Measurements from ENCODE around the gene ANKRD27.

ANKRD27 gene

DNA sequence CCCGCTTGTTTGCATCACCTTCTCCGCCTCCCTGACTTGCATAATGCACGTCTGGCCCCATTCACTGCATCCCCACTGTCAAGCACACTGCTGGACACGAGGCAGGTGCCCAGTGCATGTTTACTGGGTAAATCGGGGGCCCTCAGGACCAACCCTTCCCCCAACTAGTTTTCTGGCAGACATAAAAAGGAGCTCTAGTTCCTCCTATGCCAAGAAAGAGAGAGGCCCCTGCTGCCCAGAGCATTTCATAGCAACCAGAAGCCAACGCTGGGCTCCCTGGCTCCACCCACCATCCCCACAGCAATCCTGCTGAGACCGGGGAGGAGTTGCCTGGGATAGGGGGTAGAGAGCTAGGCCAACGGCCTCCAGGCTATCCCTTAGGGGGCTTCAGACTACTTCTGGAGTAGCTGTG lies 23.2 kb downstream of the ANKRD27 start:
- DNase-seq, result no peak

DNA sequence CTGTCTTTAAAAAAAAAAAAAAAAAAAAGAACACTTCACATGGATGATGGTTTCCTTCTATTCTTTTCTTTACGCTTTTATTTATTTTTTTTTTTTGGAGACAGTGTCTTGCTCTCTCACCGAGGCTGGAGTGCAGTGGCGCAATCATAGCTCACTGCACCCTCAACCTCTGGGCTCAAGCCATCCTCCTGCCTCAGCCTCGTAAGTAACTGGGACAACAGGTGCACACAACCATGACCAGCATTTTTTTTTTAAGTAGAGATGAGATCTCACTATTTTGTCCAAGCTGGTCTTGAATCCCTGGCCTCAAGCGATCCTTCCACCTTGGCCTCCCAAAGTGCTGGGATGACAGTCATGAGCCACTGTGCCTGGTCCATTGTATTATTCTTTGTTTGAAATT lies 24.3 kb downstream of the ANKRD27 start:
- DNase-seq, result no peak

DNA sequence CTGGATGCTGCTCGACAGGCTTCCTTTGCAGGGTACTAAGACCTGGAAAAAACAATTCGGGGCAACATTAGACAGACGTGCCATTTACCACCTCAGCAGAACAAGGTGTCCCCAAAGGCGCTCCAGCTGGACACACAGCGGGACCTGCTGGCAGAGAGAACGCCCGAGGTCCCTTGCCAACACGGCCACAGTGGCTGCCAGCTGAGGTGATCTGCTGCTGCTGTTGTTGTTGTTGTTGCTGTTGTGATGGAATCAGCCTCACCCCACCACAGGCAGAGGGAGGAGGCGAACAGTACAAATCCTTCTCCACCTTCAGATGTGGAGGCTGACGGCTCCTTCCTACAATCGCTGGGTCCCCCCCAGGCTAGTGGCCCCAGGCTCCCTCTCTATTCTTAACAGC lies 25.2 kb downstream of the ANKRD27 start:
- no peak for DNase-seq

DNA sequence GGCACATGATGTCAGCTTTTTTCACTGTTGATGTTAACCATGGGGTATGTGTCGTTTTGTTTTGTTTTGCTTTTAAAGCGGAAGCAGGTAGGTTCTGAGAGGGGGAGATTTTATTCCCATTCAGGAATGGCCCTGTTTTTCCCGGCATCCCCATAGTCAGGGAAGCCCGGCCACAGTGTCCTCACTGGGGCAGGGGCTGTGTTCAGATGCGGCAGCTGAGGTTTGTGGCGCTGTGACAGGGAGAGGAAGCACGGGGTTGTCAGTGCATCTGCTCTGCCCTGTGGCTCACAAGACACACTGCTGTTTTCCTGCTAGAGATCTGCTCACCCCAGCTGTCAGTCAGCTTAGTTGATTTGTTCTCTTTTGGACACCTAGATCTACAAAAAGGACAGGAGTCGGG lies 27.6 kb downstream of the ANKRD27 start:
- no peak for DNase-seq

DNA sequence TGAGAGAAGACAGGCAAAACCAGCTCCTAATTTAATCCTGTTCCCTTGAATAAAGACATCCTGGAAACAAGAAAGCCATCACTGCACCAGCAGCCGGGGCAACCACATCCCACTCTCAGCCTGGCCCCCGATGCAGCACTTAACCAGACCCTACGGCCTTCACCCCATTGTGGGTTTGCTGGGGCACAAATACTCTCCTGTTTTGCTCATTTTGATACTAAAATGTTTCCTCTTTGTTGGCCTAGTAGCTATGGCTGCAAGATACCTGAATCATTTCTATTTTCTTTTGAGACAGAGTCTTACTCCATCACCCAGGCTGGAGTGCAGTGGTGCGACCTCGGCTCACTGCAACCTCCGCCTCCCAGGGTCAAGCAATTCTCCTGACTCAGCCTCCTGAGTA lies 28.4 kb downstream of the ANKRD27 start:
- DNase-seq, result no peak

DNA sequence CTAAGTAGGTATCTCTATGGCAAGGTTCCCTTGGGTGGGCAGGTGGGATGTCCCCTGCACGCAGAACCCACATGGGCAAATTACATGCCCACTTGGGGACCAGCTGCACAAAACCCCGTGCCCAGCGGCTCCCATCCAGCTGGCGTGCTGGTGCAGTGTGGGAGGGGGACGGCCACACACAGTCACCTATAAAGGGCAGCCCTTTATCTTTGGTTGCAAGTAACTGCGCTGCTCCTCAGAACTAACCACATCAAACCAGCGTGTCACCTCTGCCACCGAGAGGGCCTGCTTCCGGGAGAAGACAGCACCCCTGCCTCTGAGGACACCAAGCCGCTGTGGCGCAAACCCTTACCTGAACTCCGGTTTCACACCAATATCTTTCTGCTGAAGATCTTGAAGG lies 32.2 kb downstream of the ANKRD27 start:
- DNase-seq, result no peak

DNA sequence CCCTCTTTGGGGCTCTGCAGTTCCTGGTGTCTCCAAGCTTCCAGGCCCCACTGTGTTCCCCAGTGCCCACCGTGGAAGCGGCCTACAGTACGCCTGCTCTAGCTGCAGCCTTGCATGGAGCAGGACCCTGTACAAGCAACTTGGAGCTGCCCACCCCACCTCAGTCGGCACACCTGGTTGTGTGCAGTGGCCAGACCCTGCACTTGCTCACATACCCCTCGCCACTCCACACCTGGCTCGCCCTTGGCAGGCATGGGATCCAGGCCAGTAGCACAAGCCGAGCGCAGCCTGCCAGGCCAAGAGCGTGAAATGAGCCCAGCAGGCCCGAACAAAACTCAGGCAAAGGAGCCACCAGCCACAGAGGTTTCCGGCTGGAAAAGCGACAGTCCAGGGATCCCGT lies 36.4 kb downstream of the ANKRD27 start:
- no peak for DNase-seq

DNA sequence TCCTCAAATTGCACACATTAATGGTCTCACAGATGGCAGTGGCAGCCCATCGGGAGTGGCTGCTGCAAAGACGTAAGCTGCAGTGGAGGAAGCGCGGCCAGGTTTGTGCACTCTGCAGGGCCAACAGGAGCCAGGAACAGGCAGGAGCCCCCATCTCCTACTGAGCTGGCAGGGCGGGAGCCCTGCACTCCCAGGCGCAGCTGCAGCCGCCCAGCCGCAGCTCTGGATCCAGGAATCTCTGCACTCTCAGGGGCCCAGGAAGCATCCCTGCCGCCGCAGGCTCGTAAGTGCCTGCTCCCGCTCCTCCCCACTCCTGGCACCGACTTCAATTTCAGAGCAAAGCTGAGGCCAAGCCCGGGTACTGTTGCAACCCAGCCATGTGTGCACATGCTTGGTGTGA lies 37.5 kb downstream of the ANKRD27 start:
- no peak for DNase-seq

DNA sequence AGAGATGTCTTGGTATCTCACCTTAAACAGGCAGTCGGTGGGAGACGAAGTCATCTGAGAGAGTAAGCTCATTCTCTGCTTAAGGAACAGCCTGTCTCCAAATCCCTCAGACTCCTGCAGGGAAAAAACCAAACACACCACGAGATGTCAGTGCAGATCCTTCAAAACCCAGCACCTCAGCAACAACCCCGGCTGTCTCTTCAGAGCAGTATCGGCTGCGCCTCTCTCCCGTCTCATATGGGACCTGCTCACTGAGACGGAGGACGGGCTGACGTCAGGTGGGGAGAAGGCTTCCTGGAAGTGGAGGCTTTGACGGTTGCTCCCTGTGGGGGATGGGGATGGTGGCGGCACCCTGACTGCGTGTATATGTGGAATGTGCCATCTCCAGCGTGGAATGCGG lies 43.6 kb downstream of the ANKRD27 start:
- no peak for DNase-seq

DNA sequence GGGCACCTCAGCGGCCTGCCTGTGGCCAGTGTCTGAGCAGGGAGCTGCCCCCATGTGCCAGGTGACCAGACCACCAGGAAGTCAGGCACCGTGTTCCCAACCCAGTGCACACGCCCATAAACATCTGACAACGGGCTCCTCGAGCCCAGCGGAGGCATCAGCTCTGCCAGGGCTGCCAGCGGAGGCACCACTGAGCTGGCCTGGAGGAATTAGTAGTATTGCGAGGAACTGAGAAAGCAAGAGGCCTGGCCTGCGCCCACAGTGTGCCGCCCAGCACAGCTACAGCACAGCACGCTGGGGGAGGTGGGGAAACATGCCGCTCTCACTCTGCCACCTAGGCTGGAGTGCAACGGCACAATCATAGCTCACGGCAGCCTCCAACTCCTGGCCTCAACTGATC lies 44.6 kb downstream of the ANKRD27 start:
- DNase-seq, result no peak

DNA sequence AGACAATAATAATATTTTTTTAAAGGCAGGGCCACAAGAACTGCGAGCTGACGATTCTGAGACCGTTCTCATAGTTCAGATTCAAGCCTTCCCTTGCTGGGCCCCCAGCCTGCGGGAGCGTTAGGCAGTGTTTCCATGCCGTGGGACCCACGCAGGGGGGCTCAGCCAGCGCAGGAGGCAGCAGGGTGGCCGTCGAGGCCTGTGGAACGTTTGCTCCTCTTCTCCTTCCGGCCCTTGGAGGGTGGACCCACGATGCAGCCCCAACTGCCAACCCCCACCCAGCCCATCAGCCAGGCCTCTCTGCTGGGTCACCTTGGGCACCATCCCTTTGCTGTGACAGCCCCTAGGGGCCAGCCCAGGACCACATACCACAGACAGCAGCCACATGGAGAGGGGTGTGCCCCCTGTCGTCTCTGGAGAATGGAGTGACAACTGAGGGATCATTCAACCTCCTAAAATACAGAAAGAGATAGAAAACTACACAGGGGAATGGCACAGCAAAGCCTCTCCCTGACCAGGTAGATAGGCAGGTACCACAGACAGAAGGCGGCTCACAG lies 47.2 kb downstream of the ANKRD27 start:
- no peak for DNase-seq

DNA sequence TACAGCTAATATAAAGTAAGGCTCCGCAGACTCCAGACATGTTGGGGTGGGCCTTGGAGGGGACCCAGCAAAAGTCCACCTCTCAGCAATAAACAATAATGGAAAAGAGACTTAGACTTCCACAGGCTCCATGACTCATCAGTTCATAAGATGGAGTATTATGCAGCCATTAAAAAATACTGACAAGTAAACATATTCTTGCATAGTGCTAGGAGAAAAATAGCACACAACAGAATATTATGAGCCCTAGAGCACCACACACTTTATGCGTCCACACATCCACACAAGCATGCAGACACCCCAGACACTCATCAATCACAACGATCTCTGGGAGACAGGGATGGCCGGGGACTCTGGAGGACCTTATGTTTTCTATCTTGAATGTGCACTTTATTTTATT lies 48.0 kb downstream of the ANKRD27 start:
- no peak for DNase-seq

DNA sequence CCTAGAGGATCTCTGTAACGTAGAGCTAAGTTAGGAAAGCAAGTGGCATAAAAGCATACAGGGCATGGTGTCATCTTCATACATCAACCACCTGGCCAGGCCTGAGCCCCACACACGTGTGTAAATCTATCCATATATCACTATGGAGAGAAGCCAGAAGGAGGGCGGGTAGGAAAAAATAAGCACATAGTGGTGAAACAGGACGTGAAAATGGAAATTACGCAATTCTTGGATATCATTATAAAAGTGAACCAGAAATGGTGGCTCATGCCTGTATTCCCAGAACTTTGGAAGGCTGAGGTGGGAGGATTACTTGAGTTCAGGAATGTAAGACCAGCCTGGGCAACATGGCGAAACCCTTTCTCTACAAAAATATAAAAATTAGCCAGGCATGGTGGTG lies 50.6 kb downstream of the ANKRD27 start:
- no peak for DNase-seq

DNA sequence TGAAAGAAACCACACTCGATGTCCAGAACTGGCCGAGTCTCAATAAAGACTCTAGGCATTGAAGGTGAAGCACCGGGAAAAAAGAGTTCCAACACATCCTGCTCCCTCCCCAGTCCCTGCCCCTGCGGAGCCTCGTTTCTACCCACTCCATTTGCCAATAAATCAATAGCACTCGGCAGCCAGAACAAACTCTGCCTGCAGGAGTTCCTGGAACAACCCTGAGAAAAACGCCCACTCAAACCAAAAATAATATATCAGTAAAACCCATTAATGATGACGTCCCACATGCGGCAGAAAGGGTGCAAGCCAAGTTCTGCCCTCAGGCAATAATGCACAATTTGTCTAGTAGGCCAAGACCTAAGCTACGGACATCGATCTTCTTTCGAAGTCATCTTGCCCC lies 53.0 kb downstream of the ANKRD27 start:
- no peak for DNase-seq

DNA sequence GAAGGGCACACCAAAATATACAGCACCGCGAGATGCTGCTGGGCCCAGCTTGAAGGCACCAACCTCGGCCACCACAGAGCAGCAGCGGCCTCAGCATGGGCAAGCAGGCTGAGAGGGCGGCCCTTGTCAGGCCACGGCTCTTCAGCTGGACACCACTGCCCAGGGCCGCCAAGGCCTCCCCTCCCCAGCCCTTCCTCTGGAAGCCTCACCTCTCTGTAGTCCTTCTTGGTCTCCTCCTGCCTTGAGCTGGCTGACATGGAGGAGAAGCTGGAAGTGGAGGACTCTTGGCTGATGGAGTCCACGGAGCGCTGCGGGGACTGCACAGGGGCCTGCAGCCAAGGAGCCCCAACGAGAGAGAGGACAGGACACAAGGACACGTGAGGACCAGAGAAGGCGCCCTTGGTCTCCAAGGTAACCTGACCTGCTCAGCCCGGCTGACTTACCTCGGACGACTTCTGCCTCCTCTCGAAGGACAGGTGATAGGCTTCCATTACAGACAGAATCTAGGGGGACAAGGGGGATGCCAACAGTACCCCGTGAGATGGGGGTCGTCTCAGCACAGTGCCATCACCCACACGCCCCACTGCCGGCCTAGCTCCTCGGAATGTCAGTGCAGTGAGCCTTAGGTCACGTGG lies 55.8 kb downstream of the ANKRD27 start:
- DNase-seq, result no peak

DNA sequence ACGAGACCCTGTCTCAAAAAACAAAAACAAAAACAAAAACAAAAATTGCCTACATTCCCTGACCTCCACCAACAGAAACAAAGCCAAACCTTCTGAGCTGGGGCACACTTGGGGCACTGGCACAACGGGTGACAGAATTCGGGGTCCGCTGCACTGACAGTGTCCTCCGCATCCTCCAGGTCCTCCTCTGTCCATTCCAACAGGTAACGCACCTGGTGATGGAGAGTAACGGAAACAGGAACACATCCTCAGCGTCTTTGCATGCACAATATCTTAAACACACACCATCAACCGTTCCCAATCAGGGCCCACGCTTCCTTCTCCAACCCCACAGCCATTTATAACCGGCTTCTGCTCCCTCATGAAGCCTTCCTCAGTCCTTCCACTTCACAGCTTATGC lies 59.4 kb downstream of the ANKRD27 start:
- DNase-seq, result no peak

DNA sequence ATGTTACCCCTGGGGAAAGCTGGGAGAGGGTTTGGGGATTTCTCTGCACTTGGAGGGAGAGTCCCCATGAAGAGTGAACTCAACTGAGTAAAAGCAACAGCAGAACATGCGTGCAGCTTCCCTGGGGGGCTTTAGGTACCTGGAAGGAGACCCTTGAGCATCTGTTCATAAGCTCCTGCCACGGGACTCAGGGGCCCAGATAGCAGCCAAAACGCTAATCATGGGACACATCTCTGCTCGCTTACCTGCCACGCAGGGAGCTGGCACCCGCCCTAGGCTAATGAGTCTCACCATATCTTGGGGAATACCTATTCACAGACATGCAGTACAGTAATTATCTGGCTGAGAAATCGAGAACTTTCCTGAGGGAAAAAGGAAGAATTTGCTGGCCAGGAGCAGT lies 60.1 kb downstream of the ANKRD27 start:
- DNase-seq, result no peak

DNA sequence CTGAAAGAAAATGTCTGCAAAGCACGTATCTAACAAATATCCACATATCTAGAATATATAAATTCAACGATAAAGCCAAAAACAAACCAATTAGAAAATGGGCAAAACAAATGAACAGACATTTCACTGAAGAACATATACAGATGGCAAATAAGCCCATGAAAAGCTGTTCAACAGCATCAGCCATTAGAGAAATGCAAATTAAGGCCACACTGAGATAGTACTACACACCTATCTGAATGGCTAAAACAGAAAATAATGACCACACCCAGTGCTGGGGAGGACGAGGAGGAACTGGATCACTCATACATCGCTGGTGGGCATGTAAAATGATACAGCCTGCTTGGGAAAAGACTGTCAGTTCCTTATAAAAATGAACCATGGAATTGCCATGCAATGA lies 62.0 kb downstream of the ANKRD27 start:
- DNase-seq, result no peak

DNA sequence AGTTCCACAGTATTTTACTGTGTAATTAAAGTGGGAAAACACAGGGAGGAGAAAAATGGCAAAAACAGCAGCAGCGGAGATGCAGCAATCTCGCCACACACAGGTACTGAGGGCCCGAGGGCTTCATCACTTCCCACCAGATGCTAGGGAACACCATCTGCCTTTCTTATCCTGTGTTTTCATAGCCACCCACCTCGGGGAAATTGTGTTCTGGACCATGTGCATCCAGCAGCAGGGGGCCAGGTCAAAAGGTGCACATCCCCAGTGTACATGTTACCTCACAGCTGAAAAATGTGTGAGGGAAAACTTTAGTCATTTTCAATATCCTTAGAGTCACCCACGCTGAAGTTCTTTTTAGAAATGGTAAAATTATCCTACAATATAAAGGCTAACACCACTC lies 63.8 kb downstream of the ANKRD27 start:
- no peak for DNase-seq

DNA sequence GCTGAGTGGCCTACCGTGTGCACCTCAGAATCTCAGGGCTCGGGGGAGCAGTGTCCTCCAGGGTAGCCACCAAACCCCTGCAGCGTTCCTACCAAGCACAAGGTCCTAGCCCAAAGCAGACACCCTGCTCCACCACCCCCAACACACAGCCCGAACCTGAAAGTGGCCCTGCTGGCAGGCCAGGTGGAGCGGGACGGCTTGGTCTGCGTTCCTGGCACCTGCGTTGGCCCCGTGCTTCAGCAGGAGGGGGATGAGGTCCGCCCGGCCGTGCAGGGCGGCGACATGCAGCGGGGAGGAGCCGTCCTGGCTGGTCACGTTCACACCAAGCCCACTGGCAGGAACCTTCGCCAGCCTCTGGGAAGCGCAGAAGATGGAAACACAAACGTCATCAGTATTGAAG lies 67.5 kb downstream of the ANKRD27 start:
- DNase-seq, result no peak

DNA sequence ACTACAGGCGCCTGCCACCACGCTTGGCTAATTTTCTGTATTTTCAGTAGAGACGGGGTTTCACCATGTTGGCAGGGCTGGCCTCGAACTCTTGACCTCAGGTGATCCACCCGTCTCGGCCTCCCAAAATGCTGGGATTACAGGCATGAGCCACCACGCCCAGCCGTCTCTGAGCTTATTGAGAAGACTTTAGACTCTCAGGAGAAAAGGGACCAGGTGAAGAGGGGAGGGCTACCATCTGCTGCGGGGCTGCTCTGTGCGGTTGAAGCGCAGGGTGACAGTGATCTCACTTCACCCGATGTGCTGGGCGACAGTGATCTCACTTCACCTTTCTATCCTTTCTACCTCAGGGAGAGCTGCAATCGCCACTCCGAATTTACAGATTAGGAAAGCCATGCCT lies 68.7 kb downstream of the ANKRD27 start:
- no peak for DNase-seq

DNA sequence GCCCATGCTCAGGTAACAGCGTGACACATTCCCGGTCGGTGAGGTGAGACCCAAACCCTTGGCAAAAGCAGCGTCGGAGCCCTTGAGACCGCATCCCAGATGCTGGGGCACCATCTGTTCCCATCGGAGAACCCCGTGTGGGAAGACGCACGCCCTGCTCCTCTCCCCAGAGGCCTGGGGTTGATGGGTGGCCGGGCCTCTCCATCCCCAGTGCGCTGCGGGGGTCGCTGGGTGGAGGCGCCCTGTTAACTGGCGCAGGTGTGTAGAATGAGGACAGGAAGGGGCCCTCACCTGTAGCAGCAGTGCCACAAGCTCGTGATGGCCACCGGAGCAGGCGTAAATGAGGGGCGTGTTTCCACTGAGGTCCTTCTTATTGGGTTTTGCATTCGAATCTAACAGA lies 69.4 kb downstream of the ANKRD27 start:
- DNase-seq, result no peak

DNA sequence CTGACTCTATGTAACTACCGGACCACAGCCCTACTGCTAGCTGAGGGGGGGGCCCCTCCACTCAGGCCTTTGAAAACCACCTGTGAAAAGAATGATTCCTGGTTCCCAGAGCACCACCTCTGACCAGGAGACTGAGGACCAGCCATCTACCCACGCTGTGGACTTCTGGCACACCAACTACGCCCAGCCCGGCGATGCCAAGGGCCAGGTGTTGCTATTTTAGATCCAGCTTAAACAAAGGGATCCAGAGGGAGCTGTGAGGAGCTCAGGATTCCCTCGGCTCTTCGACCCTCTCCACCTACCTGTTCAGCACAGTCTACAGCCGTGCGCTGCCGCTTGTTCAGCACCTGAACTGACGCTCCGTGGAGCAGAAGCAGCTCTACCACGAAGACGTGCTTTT lies 71.0 kb downstream of the ANKRD27 start:
- DNase-seq, result no peak

DNA sequence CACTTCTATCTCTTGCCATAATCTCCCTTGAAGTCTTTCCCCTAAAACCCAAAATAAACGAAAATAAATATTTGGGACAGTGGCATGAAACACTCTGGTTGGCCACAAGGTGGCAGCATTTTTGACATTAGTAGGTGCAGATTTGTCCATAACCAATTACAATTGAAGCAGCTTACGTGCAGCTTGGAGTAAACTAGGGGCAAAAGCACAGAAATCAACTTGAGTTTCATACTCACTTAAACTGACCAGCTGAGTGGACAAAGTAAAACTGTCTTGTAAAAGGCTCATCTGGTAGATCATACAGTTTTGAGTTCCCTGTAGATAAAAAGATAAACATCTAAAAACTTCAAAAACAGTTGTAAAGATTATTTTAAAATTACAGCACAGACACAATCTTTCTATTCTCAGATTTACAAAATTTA lies 75.2 kb downstream of the ANKRD27 start:
- DNase-seq, result peak; percentile 18 to 73

DNA sequence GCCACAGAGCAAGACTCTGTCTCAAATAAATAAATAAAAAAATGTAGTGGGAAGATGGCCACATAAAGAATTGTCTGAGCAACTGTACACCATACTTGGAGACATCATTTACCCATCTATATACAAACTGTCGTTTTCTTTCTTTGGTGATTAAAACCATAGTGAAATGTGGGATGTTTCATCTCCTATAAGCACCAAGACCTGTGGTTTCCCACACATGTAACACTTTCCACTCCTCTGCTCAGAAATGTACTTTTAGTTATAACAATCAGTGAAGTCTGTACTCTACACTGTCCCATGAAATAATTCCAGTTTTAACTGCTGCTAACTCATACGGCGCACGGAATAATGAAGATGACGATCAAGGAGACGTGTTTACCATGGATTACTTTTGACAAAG lies 75.7 kb downstream of the ANKRD27 start:
- DNase-seq, result no peak

DNA sequence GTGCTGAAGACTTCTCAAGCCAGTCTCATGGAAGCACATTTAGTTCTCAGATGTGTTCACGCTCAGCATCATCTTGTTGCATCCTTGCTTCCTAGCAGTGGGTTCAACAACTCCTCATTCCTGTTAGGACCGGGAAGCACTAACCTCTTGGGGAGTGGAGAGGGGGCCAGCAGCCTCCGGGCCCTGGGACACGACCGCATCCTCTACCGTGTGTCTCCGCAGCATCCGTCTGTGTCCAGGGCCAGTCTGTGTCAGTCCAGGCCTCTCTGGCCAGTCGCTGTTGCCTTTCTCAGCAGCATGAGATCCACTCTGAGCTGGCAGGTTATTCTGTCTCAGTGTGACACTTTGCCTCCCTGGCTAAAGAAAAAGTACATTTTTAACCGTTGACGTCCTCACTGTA lies 77.0 kb downstream of the ANKRD27 start:
- no peak for DNase-seq

Measured in NCI-H446 (cell line).